ENCODE data around the gene SPDYE18.
"Not testable (repeated sequence)": the region's sequence is repeated elsewhere in the genome, so short reads cannot be mapped to it uniquely, and the experiment has no call there.

SPDYE18 gene

GRCh38 chr7:77063732-77064131 lies 1.4 kb upstream of the SPDYE18 start:
- H3K4me1 Mint-ChIP-seq; H3K4me3 Mint-ChIP-seq; H3K27me3 Mint-ChIP-seq (ENCODE audit: low read depth); H3K27ac Mint-ChIP-seq: not testable (repeated sequence)
- Mint-ChIP-seq H3K36me3 (ENCODE audit: low read depth) (peaks cover 24% of the 10 kb centered on the region), H3K9me3 (peaks cover 14% of the 10 kb centered on the region)

DNA sequence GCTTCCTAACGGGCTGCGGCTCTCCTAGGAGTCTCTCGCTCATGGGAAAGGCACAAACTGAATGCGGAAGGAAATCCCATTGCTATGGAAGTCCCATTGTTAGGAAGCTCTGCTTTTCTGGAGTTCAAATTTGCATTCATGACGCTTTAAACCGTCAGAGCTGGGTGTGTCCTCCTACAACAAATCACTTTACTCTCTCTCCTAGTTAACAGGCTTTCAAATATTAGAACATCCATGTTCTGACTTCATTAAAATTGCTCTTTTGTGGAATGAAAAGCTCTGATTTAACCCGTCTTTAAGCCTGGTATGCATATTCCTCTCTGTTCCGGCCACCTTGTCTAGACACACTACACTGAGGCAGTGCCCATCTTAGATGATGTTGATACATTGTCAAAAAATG lies 30.1 kb downstream of the SPDYE18 start, which contains the start of gene SPDYE17:
TSS of gene SPDYE17 (minus strand) at position 101 of the 400 bp plus-strand sequence. CDS start 1,791 bp downstream, outside the sequence.
- H3K9me3 Mint-ChIP-seq; H3K27ac Mint-ChIP-seq; H3K36me3 Mint-ChIP-seq (ENCODE audit: low read depth); H3K27me3 Mint-ChIP-seq (ENCODE audit: low read depth); H3K4me1 Mint-ChIP-seq; H3K4me3 Mint-ChIP-seq: not testable (repeated sequence)

DNA sequence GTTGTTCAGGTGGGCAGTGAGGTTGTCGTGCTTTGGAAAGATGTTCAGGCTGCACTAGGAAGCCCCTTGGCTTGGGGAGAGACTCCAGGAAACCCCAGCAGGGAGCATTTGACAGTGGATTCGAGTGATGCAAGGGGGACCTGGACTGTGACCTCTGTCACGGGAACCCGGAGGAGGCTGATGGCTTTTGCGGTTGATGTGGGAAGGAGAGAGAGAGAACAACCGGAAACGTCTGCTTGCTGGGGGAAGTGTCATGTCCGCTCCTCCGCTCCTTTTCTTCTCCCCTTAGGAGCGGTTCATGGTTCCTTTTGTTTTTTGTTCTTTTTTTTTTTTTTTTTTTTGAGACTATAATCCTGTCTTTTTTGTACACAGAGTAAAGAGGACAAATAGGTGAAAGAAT lies 36.0 kb downstream of the SPDYE18 start:
- H3K4me3 Mint-ChIP-seq; H3K27ac Mint-ChIP-seq; H3K36me3 Mint-ChIP-seq (ENCODE audit: low read depth); H3K4me1 Mint-ChIP-seq; H3K27me3 Mint-ChIP-seq (ENCODE audit: low read depth); H3K9me3 Mint-ChIP-seq: not testable (repeated sequence)

DNA sequence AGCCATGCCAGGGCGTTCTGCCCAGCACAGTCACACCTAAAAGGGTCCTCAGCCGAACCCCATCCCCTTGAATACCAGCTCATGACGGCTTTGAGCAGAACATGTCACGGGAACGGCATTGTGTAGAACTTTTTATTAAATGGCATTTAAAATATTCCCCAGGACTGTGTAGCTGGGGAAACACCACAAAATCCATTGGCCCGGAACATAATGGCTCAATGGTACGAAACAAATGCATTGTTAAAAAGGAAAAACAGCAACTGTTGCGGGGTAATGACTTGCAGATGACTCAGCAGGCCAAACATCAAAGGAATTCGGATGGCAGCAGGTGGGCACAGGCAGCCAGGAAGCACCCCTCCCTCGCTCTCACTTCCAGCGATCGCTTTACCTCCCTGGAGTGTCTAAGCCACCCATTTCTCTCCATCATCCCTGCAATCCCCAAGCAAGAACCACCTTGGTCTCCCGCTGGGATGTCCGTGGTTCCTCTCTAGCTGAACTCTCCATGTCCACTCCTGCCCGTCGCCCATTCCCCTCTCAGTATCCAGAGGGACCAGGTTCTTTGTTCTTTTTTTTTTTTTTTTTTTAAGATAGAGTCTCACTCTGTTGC lies 52.2 kb downstream of the SPDYE18 start:
- not testable (repeated sequence) for H3K4me1 Mint-ChIP-seq; H3K27me3 Mint-ChIP-seq (ENCODE audit: low read depth)

DNA sequence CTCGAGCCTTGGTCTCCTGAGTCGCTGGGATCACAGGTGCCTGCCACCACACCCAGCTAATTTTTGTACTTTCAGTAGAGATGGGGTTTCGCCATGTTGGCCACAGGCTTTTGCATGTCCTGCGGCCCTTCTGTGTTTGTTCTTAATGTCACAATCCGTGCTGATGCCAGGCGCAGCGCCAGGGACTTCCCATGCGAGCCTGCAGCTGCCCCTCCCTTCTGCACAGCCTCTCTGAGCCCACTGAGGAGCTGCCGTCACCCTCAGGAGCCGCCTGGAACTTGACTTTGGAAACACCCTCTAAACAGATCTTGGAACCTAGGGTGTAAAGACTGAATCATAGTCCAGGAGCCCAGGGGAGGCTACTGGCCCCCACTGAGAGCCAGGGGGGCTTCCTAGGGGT lies 54.4 kb downstream of the SPDYE18 start:
- not testable (repeated sequence) for H3K9me3 Mint-ChIP-seq; H3K36me3 Mint-ChIP-seq (ENCODE audit: low read depth); H3K27me3 Mint-ChIP-seq (ENCODE audit: low read depth); H3K27ac Mint-ChIP-seq; H3K4me3 Mint-ChIP-seq; H3K4me1 Mint-ChIP-seq

More for the DNA sequence above, 52.2 kb downstream of the SPDYE18 start:
- H3K36me3 Mint-ChIP-seq (ENCODE audit: low read depth); H3K27ac Mint-ChIP-seq; H3K9me3 Mint-ChIP-seq; H3K4me3 Mint-ChIP-seq: not testable (repeated sequence)

- H3K36me3 Mint-ChIP-seq (ENCODE audit: low read depth); H3K4me1 Mint-ChIP-seq; H3K27me3 Mint-ChIP-seq (ENCODE audit: low read depth); H3K9me3 Mint-ChIP-seq; H3K27ac Mint-ChIP-seq; H3K4me3 Mint-ChIP-seq: not testable (repeated sequence)
Measured at GRCh38 chr7:77006127-77007110, 55.9 kb downstream of the SPDYE18 start.

DNA sequence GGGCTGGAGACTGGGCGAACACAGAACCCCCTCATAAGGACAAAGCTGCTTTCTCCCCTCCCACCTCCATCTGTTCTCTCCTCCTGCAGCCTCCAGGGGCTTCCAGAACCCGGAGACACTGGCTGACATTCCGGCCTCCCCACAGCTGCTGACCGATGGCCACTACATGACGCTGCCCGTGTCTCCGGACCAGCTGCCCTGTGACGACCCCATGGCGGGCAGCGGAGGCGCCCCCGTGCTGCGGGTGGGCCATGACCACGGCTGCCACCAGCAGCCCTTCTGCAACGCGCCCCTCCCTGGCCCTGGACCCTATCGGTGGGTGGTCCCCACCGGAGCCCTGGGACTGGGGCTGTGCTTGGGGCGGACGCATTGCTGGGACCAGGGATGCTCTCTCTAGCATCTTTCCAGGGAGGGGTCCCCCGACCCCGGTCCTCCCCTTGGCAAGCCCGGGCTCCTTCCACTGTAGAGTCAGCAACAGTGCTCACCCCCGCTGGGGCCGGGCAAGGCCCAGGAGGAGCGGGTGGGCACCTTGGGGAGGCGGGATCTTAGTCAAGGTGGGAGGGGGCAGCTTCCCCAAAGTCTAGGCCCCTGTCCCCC lies 56.8 kb downstream of the SPDYE18 start:
- not testable (repeated sequence) for H3K27me3 Mint-ChIP-seq (ENCODE audit: low read depth); H3K9me3 Mint-ChIP-seq; H3K4me1 Mint-ChIP-seq; H3K36me3 Mint-ChIP-seq (ENCODE audit: low read depth); H3K4me3 Mint-ChIP-seq; H3K27ac Mint-ChIP-seq

DNA sequence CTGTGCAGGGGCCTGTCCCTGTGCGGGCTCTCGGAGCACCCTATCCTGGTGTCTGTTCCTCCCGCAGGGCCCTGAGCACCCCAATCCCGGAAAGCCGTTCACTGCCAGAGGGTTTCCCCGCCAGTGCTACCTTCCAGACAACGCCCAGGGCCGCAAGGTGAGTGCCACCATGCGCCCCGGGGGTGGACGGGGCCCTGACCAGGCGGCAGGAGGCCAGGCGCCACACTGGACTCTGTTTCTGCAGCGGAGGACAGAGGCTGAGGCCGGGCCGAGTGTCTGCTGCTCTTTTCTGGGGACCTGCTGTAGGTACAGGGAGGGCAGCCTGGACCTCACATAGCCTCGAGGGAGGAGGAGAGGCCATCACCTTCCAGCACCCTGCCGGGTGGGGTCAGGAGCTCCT lies 58.2 kb downstream of the SPDYE18 start:
- not testable (repeated sequence) for H3K4me3 Mint-ChIP-seq; H3K27ac Mint-ChIP-seq; H3K36me3 Mint-ChIP-seq (ENCODE audit: low read depth); H3K9me3 Mint-ChIP-seq; H3K4me1 Mint-ChIP-seq; H3K27me3 Mint-ChIP-seq (ENCODE audit: low read depth)

GRCh38 chr7:77003241-77003640 lies 59.1 kb downstream of the SPDYE18 start:
- not testable (repeated sequence) for H3K4me3 Mint-ChIP-seq; H3K36me3 Mint-ChIP-seq (ENCODE audit: low read depth); H3K4me1 Mint-ChIP-seq; H3K27ac Mint-ChIP-seq; H3K27me3 Mint-ChIP-seq (ENCODE audit: low read depth); H3K9me3 Mint-ChIP-seq

DNA sequence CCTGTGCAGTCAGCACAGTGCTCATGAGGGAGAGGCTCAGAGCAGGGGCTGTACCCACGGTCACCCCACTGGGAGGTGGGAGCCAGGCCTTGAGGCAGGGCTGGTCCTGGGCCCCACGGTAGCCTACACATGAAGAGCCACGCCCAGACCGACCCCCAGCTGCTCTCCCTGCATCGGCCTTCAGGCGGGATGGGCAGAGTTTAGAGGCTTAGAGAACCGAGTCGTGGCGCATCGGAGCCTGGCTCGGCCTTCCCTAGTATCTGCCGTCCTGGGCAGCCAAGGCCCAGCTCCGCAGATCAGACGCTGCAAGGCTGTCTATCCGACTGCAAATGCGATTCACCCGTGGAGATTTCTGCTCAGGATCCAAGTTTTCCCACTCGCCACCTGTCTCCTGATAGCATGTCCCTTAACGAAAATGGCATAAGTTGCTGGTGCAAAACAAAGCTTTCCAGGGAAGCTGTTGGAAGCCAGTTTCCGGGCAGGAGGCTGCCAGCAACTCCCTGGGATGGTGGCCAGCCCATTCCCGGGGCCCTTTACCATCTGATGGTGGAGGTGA lies 59.6 kb downstream of the SPDYE18 start:
- H3K4me3 Mint-ChIP-seq; H3K27me3 Mint-ChIP-seq (ENCODE audit: low read depth); H3K9me3 Mint-ChIP-seq: not testable (repeated sequence)

DNA sequence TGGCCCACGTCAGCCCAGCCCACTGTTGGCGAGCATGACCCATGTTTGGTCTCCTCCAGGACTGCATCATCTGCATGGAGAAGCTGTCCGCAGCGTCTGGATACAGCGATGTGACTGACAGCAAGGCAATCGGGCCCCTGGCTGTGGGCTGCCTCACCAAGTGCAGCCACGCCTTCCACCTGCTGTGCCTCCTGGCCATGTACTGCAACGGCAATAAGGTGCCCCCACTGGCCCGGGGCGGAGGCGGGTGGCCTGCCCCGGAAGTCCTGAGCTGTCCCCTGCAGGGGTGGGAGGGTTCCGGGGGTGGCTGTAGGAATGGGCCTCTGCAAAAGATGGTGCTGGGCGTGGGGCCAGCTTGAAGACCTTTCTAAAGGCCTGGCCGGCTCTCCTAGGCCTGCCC lies 60.3 kb downstream of the SPDYE18 start:
- H3K4me3 Mint-ChIP-seq; H3K4me1 Mint-ChIP-seq; H3K9me3 Mint-ChIP-seq; H3K27ac Mint-ChIP-seq; H3K27me3 Mint-ChIP-seq (ENCODE audit: low read depth); H3K36me3 Mint-ChIP-seq (ENCODE audit: low read depth): not testable (repeated sequence)

More for the DNA sequence above, 59.6 kb downstream of the SPDYE18 start:
- H3K36me3 Mint-ChIP-seq (ENCODE audit: low read depth); H3K27ac Mint-ChIP-seq; H3K4me1 Mint-ChIP-seq: not testable (repeated sequence)

All from nephron (organoid).